Measurements from ENCODE around the gene ELMOD3.
A peak's percentile ranks its signal among the peaks of the same experiment; 100 is the strongest.
"Not testable (repeated sequence)": the region's sequence is repeated elsewhere in the genome, so short reads cannot be mapped to it uniquely, and the experiment has no call there.

Gene ELMOD3

GRCh38 chr2:85327160-85327821, 27.3 kb upstream of the ELMOD3 start:
- no peak overlapping the region for H2BK5ac ChIP-seq (ENCODE audit: low read depth, low read length, poor library complexity)
- no CpG with 5 or more reads among the region's 41 CpGs for WGBS (ENCODE audit: extremely low coverage, insufficient coverage, insufficient read length)
- H3K27me3 ChIP-seq (ENCODE audit: insufficient read depth, low read length) = no peaks in the 10 kb centered on the region
- H3K4me1 ChIP-seq (ENCODE audit: control insufficient read depth in 1 of 2, insufficient read depth in 2 of 2, low read length in 2 of 2) = peaks cover 11 to 13% of the 10 kb centered on the region in 2 experiments
- DNase-seq = peak in 1 of 2 donors; percentile 33
- peak overlapping the region; percentile 80 for H3K9ac ChIP-seq (ENCODE audit: low read length)
- H2AK5ac ChIP-seq (ENCODE audit: low read length) = peak overlapping the region; percentile 21
- H3K9me3 ChIP-seq (ENCODE audit: insufficient read depth, low read depth, low read length) = no peaks in the 10 kb centered on the region
- H3K4me2 ChIP-seq (ENCODE audit: low read length) = peak overlapping the region; percentile 70
- H3K79me1 ChIP-seq (ENCODE audit: low read length) = peaks cover 5% of the 10 kb centered on the region
- peak overlapping the region; percentile 58 for H2AFZ ChIP-seq (ENCODE audit: insufficient read depth, low read length, poor library complexity)
- H3K4ac ChIP-seq (ENCODE audit: low read depth, low read length) = peak overlapping the region; percentile 62
- peak overlapping the region; percentile 10 for H4K91ac ChIP-seq (ENCODE audit: low read depth, low read length)
- peak overlapping the region; percentile 84 for H4K8ac ChIP-seq (ENCODE audit: low read depth, low read length)
- H3K27ac ChIP-seq (ENCODE audit: low read depth, low read length) = no peak overlapping the region
- no peak overlapping the region for H3K23ac ChIP-seq (ENCODE audit: low read length)
- H2BK12ac ChIP-seq (ENCODE audit: low read length) = no peak overlapping the region
- H3K79me2 ChIP-seq (ENCODE audit: control insufficient read depth, insufficient read depth, low read length, poor library complexity) = peaks cover 12% of the 10 kb centered on the region
- no peak overlapping the region for H3K18ac ChIP-seq (ENCODE audit: low read length)
- peak overlapping the region; percentile 65 for H4K12ac ChIP-seq (ENCODE audit: low read depth, low read length)
- H3K4me3 ChIP-seq (ENCODE audit: low read depth, low read length) = peak overlapping the region; percentile 86
- H3K36me3 ChIP-seq (ENCODE audit: control insufficient read depth in 1 of 2, insufficient read depth in 2 of 2, low read length in 2 of 2) = peaks cover 20% of the 10 kb centered on the region in 2 experiments
- H3K14ac ChIP-seq (ENCODE audit: low read length) = peak overlapping the region; percentile 29
- H2BK120ac ChIP-seq (ENCODE audit: insufficient read depth, low read length, poor library complexity) = no peak overlapping the region

GRCh38 chr2:85327822-85328617, 26.5 kb upstream of the ELMOD3 start, which contains the start of gene TGOLN2:
Gene TGOLN2, minus strand, starts transcription at chr2:85327989. Its CDS starts 27 bp downstream, at chr2:85327962.
- Histone ChIP-seq H4K91ac (ENCODE audit: low read depth, low read length) (peak within 1 kb of the TSS; percentile 93), H3K36me3 (ENCODE audit: control insufficient read depth in 1 of 2, insufficient read depth in 2 of 2, low read length in 2 of 2) (peaks cover 16 to 17% of the 10 kb centered on the region in 2 experiments), H3K27me3 (ENCODE audit: insufficient read depth, low read length) (no peaks in the 10 kb centered on the region), H3K14ac (ENCODE audit: low read length) (peak within 1 kb of the TSS; percentile 99), H4K8ac (ENCODE audit: low read depth, low read length) (peak within 1 kb of the TSS; percentile 98), H3K27ac (ENCODE audit: low read depth, low read length) (peak within 1 kb of the TSS; percentile 96), H2BK5ac (ENCODE audit: low read depth, low read length, poor library complexity) (peak within 1 kb of the TSS; percentile 93), H3K79me2 (ENCODE audit: control insufficient read depth, insufficient read depth, low read length, poor library complexity) (peaks cover 12% of the 10 kb centered on the region), H3K9me3 (ENCODE audit: insufficient read depth, low read depth, low read length) (no peaks in the 10 kb centered on the region), H3K4me2 (ENCODE audit: low read length) (peak within 1 kb of the TSS; percentile 70), H3K4me1 (ENCODE audit: control insufficient read depth in 1 of 2, insufficient read depth in 2 of 2, low read length in 2 of 2) (peaks cover 11 to 13% of the 10 kb centered on the region in 2 experiments), H3K18ac (ENCODE audit: low read length) (peak within 1 kb of the TSS; percentile 97), H3K23ac (ENCODE audit: low read length) (no peak within 1 kb of the TSS), H2AK5ac (ENCODE audit: low read length) (peak within 1 kb of the TSS; percentile 21), H3K4ac (ENCODE audit: low read depth, low read length) (peak within 1 kb of the TSS; percentile 93), H2BK12ac (ENCODE audit: low read length) (no peak within 1 kb of the TSS), H3K9ac (ENCODE audit: low read length) (peak within 1 kb of the TSS; percentile 83), H4K12ac (ENCODE audit: low read depth, low read length) (peak within 1 kb of the TSS; percentile 98), H3K79me1 (ENCODE audit: low read length) (peaks cover 5% of the 10 kb centered on the region), H2AFZ (ENCODE audit: insufficient read depth, low read length, poor library complexity) (peak within 1 kb of the TSS; percentile 96), H2BK120ac (ENCODE audit: insufficient read depth, low read length, poor library complexity) (peak within 1 kb of the TSS; percentile 88), H3K4me3 (ENCODE audit: low read depth, low read length) (peak within 1 kb of the TSS; percentile 86)
- WGBS (ENCODE audit: extremely low coverage, insufficient coverage, insufficient read length) = no CpG with 5 or more reads among the region's 57 CpGs
- peak; percentile 93 to 96 for DNase-seq

GRCh38 chr2:85329181-85329651, 25.4 kb upstream of the ELMOD3 start:
- no peak overlapping the region for H4K91ac ChIP-seq (ENCODE audit: low read depth, low read length)
- H2BK120ac ChIP-seq (ENCODE audit: insufficient read depth, low read length, poor library complexity) = no peak overlapping the region
- H4K12ac ChIP-seq (ENCODE audit: low read depth, low read length) = no peak overlapping the region
- no peak overlapping the region for H3K4me3 ChIP-seq (ENCODE audit: low read depth, low read length)
- H3K27ac ChIP-seq (ENCODE audit: low read depth, low read length) = no peak overlapping the region
- no peak overlapping the region for H3K9ac ChIP-seq (ENCODE audit: low read length)
- H3K4me1 ChIP-seq (ENCODE audit: control insufficient read depth in 1 of 2, insufficient read depth in 2 of 2, low read length in 2 of 2) = peaks cover 11 to 13% of the 10 kb centered on the region in 2 experiments
- H3K23ac ChIP-seq (ENCODE audit: low read length) = no peak overlapping the region
- peaks cover 5% of the 10 kb centered on the region for H3K79me1 ChIP-seq (ENCODE audit: low read length)
- H2AK5ac ChIP-seq (ENCODE audit: low read length) = no peak overlapping the region
- no peak overlapping the region for H2BK12ac ChIP-seq (ENCODE audit: low read length)
- H3K79me2 ChIP-seq (ENCODE audit: control insufficient read depth, insufficient read depth, low read length, poor library complexity) = peaks cover 12% of the 10 kb centered on the region
- H3K9me3 ChIP-seq (ENCODE audit: insufficient read depth, low read depth, low read length) = no peaks in the 10 kb centered on the region
- peaks cover 6 to 7% of the 10 kb centered on the region in 2 experiments for H3K36me3 ChIP-seq (ENCODE audit: control insufficient read depth in 1 of 2, insufficient read depth in 2 of 2, low read length in 2 of 2)
- no peak overlapping the region for H3K18ac ChIP-seq (ENCODE audit: low read length)
- H2AFZ ChIP-seq (ENCODE audit: insufficient read depth, low read length, poor library complexity) = no peak overlapping the region
- no peak overlapping the region for H3K4me2 ChIP-seq (ENCODE audit: low read length)
- H3K27me3 ChIP-seq (ENCODE audit: insufficient read depth, low read length) = no peaks in the 10 kb centered on the region
- no peak overlapping the region for H4K8ac ChIP-seq (ENCODE audit: low read depth, low read length)
- DNase-seq = no peak
- H3K4ac ChIP-seq (ENCODE audit: low read depth, low read length) = no peak overlapping the region
- no peak overlapping the region for H2BK5ac ChIP-seq (ENCODE audit: low read depth, low read length, poor library complexity)
- H3K14ac ChIP-seq (ENCODE audit: low read length) = no peak overlapping the region

- H3K18ac ChIP-seq (ENCODE audit: low read length); H2AK5ac ChIP-seq (ENCODE audit: low read length); H3K9me3 ChIP-seq (ENCODE audit: insufficient read depth, low read depth, low read length); H3K79me1 ChIP-seq (ENCODE audit: low read length); H3K4ac ChIP-seq (ENCODE audit: low read depth, low read length); H4K8ac ChIP-seq (ENCODE audit: low read depth, low read length); H4K91ac ChIP-seq (ENCODE audit: low read depth, low read length); H2BK120ac ChIP-seq (ENCODE audit: insufficient read depth, low read length, poor library complexity); H2BK12ac ChIP-seq (ENCODE audit: low read length); H3K4me3 ChIP-seq (ENCODE audit: low read depth, low read length); H3K27me3 ChIP-seq (ENCODE audit: insufficient read depth, low read length); H3K23ac ChIP-seq (ENCODE audit: low read length); H3K27ac ChIP-seq (ENCODE audit: low read depth, low read length); H4K12ac ChIP-seq (ENCODE audit: low read depth, low read length); H3K9ac ChIP-seq (ENCODE audit: low read length); DNase-seq; H2AFZ ChIP-seq (ENCODE audit: insufficient read depth, low read length, poor library complexity); H3K14ac ChIP-seq (ENCODE audit: low read length); H3K36me3 ChIP-seq (ENCODE audit: control insufficient read depth in 1 of 2, insufficient read depth in 2 of 2, low read length in 2 of 2); H3K4me2 ChIP-seq (ENCODE audit: low read length); H2BK5ac ChIP-seq (ENCODE audit: low read depth, low read length, poor library complexity): not testable (repeated sequence)
- Histone ChIP-seq H3K79me2 (ENCODE audit: control insufficient read depth, insufficient read depth, low read length, poor library complexity) (peaks cover 12% of the 10 kb centered on the region), H3K4me1 (ENCODE audit: control insufficient read depth in 1 of 2, insufficient read depth in 2 of 2, low read length in 2 of 2) (peaks cover 11 to 13% of the 10 kb centered on the region in 2 experiments)
- WGBS (ENCODE audit: extremely low coverage, insufficient coverage, insufficient read length) = no CpG with 5 or more reads among the region's 3 CpGs
Measured at GRCh38 chr2:85329701-85330100, 24.9 kb upstream of the ELMOD3 start.

All from trophoblast cell (in vitro differentiated cells and primary cell).